ENCODE measurements around the gene DLG2.
"Not testable (repeated sequence)": the region's sequence is repeated elsewhere in the genome, so short reads cannot be mapped to it uniquely, and the experiment has no call there.

DLG2 gene

DNA sequence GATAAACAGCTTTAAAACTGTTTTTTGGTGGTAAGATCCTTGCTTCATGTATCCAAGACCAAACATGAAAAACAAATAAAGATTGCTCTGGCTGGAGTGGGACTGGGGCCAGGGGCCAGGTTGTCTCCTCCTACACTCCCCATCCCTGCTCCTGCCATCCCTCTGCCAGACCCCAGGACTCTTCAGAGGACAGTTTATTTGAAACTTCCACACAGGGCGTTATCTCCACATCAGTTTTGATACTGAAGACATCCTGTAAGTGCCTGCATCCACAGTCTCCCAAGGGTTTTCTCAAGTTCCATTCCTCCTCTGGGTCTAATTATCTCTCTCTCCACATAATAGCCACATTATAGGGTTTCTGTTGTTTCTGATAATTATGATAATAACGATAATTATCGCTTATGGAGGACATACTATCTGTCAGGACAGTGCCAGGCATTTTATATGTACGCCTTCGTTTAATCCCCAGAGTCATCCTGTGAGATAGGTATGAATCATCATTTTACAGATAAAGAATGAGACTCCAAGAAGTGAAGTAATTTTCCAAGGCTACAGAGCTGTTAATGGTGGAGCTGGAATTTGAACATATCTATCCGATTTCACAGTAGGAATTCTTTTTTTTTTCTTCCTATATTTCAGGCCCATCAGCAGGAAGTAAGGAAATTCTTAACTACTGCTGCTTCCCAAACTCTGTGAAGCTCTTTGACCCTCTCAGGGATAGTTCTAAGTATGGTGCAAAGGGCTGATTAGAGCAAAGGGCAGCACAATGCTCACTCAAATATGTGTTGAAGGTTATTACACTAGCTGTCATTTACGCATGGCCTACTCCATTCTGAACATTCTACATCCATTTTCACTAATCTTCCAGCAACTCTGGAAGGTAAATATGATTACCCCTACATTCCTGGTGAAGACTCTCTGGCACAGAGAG lies 1852.9 kb downstream of the DLG2 start:
- H3K4me3 Mint-ChIP-seq = no peak overlapping the region
- H3K27ac Mint-ChIP-seq = no peak overlapping the region
- no peaks in the 10 kb centered on the region for H3K27me3 Mint-ChIP-seq (ENCODE audit: low read depth)
- no peak for DNase-seq (ENCODE audit: low spot score)
- H3K36me3 Mint-ChIP-seq (ENCODE audit: low read depth) = no peaks in the 10 kb centered on the region
- H3K9me3 Mint-ChIP-seq = no peaks in the 10 kb centered on the region
- H3K4me1 Mint-ChIP-seq (ENCODE audit: low read depth) = no peaks in the 10 kb centered on the region

DNA sequence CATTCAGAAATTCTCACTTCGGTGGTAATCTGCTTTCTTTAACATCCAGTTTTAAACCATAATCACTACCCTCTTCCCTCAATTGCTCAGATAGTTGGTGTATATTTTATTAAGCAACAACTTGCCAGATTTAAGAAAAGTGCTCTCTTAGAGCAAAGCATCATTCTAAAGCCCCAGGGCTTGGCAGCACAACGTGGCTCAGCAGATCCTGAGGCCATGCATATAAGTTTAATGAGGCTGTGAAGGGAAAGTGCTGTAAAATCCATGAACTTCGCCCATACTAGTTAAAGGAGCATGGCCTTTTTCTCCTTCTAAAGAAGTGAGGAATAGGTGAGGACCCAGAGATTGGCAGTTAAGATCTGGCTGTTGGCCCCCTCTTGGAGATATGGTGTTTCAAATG lies 1858.7 kb downstream of the DLG2 start:
- no peaks in the 10 kb centered on the region for H3K27me3 Mint-ChIP-seq (ENCODE audit: low read depth)
- no peaks in the 10 kb centered on the region for H3K4me1 Mint-ChIP-seq (ENCODE audit: low read depth)
- H3K36me3 Mint-ChIP-seq (ENCODE audit: low read depth) = no peaks in the 10 kb centered on the region
- DNase-seq (ENCODE audit: low spot score) = no peak
- H3K9me3 Mint-ChIP-seq = no peaks in the 10 kb centered on the region
- no peak overlapping the region for H3K4me3 Mint-ChIP-seq
- no peak overlapping the region for H3K27ac Mint-ChIP-seq

DNA sequence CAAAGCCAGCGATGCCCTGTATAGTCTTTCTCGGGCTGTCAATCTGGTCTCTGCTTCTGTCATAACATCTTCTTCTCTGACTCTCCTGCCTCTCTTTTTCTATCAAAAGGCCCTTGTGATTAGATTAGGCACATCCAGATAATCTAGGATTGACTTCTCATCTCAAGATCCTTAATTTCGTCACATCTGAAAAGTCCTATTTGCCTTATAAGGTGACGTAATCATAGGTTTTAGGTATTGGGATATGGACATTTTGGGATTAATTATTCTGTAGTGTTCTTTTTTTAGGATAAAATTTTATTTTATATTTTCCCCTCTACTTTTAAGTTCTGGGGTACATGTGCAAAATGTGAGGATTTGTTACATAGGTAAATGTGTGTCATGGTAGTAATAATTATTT lies 1860.2 kb downstream of the DLG2 start:
- Mint-ChIP-seq H3K36me3 (ENCODE audit: low read depth) (no peaks in the 10 kb centered on the region), H3K27me3 (ENCODE audit: low read depth) (no peaks in the 10 kb centered on the region), H3K4me1 (ENCODE audit: low read depth) (no peaks in the 10 kb centered on the region), H3K27ac (no peak overlapping the region), H3K4me3 (no peak overlapping the region), H3K9me3 (no peaks in the 10 kb centered on the region)
- no peak for DNase-seq (ENCODE audit: low spot score)

DNA sequence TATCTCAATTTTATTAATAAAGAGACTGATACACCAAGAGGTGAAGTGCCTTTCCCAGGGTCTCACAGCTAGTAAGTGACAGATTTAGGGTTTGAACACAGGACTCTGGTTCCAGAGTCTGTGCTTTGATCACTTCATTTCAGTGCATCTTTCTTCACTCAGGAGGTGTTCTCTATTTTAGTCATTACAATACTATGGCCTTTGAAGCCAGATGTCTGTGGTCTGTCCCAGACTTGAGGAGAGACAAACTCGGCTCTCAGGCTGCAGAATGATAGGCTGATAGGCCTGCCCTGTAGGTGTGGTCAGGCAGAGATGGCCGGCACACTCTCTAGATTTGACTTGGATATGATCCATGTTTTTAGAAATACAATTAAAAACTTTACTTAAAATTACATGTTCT lies 1862.5 kb downstream of the DLG2 start:
- DNase-seq (ENCODE audit: low spot score) = no peak
- H3K9me3 Mint-ChIP-seq = no peaks in the 10 kb centered on the region
- H3K36me3 Mint-ChIP-seq (ENCODE audit: low read depth) = no peaks in the 10 kb centered on the region

GRCh38 chr11:83760932-83761331 lies 1866.2 kb downstream of the DLG2 start:
- H3K36me3 Mint-ChIP-seq (ENCODE audit: low read depth) = no peaks in the 10 kb centered on the region
- no peaks in the 10 kb centered on the region for H3K9me3 Mint-ChIP-seq
- H3K27ac Mint-ChIP-seq = no peak overlapping the region
- H3K4me1 Mint-ChIP-seq (ENCODE audit: low read depth) = no peaks in the 10 kb centered on the region
- no peak for DNase-seq (ENCODE audit: low spot score)
- H3K27me3 Mint-ChIP-seq (ENCODE audit: low read depth) = no peaks in the 10 kb centered on the region
- H3K4me3 Mint-ChIP-seq = no peak overlapping the region

More for the DNA sequence above, 1862.5 kb downstream of the DLG2 start:
- Mint-ChIP-seq H3K27me3 (ENCODE audit: low read depth) (no peaks in the 10 kb centered on the region), H3K4me1 (ENCODE audit: low read depth) (no peaks in the 10 kb centered on the region), H3K4me3 (no peak overlapping the region), H3K27ac (no peak overlapping the region)

- H3K27me3 Mint-ChIP-seq (ENCODE audit: low read depth) = no peaks in the 10 kb centered on the region
Measured at GRCh38 chr11:83759148-83759547, 1868.0 kb downstream of the DLG2 start.

DNA sequence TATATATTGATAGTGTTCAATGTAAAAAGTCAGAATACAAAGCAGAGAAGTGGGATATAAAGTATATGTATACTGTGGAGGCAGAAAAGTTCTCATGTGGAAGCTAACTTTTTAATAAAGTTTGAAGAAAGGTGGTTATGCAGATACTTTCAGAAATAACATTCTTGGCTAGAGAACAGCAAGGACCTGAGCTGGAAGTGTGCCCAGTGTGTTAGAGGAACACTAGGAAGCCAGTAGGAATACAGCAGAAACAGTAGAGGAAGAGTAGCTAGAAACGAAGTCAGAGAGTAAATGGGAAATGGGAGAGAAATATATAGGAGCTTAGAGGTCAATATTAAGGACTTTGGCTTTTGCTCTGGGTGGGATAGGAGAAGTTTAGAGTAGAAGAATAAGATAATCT lies 1876.1 kb downstream of the DLG2 start:
- Mint-ChIP-seq H3K27ac (no peak overlapping the region), H3K4me1 (ENCODE audit: low read depth) (no peaks in the 10 kb centered on the region), H3K9me3 (no peaks in the 10 kb centered on the region), H3K27me3 (ENCODE audit: low read depth) (no peaks in the 10 kb centered on the region), H3K36me3 (ENCODE audit: low read depth) (no peaks in the 10 kb centered on the region), H3K4me3 (no peak overlapping the region)
- DNase-seq (ENCODE audit: low spot score) = no peak

More at GRCh38 chr11:83759148-83759547, 1868.0 kb downstream of the DLG2 start:
- Mint-ChIP-seq H3K36me3 (ENCODE audit: low read depth) (no peaks in the 10 kb centered on the region), H3K27ac (no peak overlapping the region), H3K4me1 (ENCODE audit: low read depth) (no peaks in the 10 kb centered on the region), H3K4me3 (no peak overlapping the region), H3K9me3 (no peaks in the 10 kb centered on the region)
- DNase-seq (ENCODE audit: low spot score) = no peak

DNA sequence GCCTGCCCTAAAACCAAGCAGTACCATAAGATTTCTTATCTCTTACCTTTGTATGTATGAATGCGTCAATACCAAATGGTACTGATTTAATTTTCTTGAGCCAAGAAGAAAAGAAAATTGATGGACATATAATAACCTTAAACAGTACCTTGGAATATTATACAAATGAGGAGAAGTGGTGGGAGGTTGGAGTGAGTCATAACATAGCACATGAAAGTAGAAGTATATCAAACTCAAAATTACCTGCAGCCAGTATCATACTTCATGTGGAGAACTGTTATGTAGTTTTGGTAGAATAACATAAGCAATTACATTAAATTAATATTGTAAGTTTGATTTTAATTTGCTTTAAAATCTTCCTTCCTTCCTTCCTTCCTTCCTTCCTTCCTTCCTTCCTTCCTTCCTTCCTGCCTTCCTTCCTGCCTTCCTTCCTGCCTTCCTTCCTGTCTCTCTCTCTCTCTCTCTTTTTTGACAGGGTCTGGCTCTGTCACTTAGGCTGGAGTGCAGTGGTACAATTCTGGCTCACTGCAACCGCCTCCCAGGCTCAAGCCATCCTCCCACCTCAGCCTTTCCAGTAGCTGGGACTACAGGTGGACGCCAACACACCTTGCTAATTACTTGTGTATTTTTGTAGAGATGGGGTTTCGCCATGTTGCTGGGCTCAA lies 1880.1 kb downstream of the DLG2 start:
- no peaks in the 10 kb centered on the region for H3K36me3 Mint-ChIP-seq (ENCODE audit: low read depth)
- H3K4me1 Mint-ChIP-seq (ENCODE audit: low read depth) = no peaks in the 10 kb centered on the region
- no peak for DNase-seq (ENCODE audit: low spot score)
- no peaks in the 10 kb centered on the region for H3K9me3 Mint-ChIP-seq
- H3K27ac Mint-ChIP-seq = no peak overlapping the region
- no peak overlapping the region for H3K4me3 Mint-ChIP-seq
- H3K27me3 Mint-ChIP-seq (ENCODE audit: low read depth) = no peaks in the 10 kb centered on the region

GRCh38 chr11:83744620-83745192 lies 1882.4 kb downstream of the DLG2 start:
- Mint-ChIP-seq H3K4me3 (no peak overlapping the region), H3K4me1 (ENCODE audit: low read depth) (no peaks in the 10 kb centered on the region), H3K27me3 (ENCODE audit: low read depth) (no peaks in the 10 kb centered on the region), H3K36me3 (ENCODE audit: low read depth) (no peaks in the 10 kb centered on the region), H3K27ac (no peak overlapping the region), H3K9me3 (no peaks in the 10 kb centered on the region)
- no peak for DNase-seq (ENCODE audit: low spot score)

- Mint-ChIP-seq H3K9me3 (no peaks in the 10 kb centered on the region), H3K36me3 (ENCODE audit: low read depth) (no peaks in the 10 kb centered on the region)
Measured at GRCh38 chr11:83736684-83737083, 1890.5 kb downstream of the DLG2 start.

GRCh38 chr11:83734120-83734519 lies 1893.0 kb downstream of the DLG2 start:
- H3K36me3 Mint-ChIP-seq (ENCODE audit: low read depth) = no peaks in the 10 kb centered on the region
- no peaks in the 10 kb centered on the region for H3K4me1 Mint-ChIP-seq (ENCODE audit: low read depth)
- no peaks in the 10 kb centered on the region for H3K9me3 Mint-ChIP-seq
- no peak for DNase-seq (ENCODE audit: low spot score)
- peaks cover 3% of the 10 kb centered on the region for H3K27me3 Mint-ChIP-seq (ENCODE audit: low read depth)
- no peak overlapping the region for H3K4me3 Mint-ChIP-seq
- H3K27ac Mint-ChIP-seq = no peak overlapping the region

More at GRCh38 chr11:83736684-83737083, 1890.5 kb downstream of the DLG2 start:
- no peak for DNase-seq (ENCODE audit: low spot score)
- Mint-ChIP-seq H3K27me3 (ENCODE audit: low read depth) (peaks cover 3% of the 10 kb centered on the region), H3K4me3 (no peak overlapping the region), H3K4me1 (ENCODE audit: low read depth) (no peaks in the 10 kb centered on the region), H3K27ac (no peak overlapping the region)

DNA sequence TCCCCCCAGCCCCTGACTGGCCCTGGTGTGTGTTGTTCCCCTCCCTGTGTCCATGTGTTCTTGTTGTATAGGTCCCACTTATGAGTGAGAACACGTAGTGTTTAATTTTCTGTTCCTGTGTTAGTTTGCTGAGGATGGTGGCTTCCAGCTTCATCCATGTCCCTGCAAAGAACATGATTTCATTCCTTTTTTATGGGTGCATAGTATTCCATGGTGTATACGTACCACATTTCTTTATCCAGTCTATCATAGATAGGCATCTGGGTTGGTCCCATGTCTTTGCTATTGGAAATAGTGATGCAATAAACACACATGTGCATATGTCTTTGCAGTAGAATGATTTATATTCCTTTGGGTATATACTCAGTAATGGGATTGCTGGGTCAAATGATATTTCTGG lies 1895.9 kb downstream of the DLG2 start:
- H3K4me3 Mint-ChIP-seq; H3K27ac Mint-ChIP-seq; H3K36me3 Mint-ChIP-seq (ENCODE audit: low read depth); H3K9me3 Mint-ChIP-seq; DNase-seq (ENCODE audit: low spot score); H3K4me1 Mint-ChIP-seq (ENCODE audit: low read depth); H3K27me3 Mint-ChIP-seq (ENCODE audit: low read depth): not testable (repeated sequence)

DNA sequence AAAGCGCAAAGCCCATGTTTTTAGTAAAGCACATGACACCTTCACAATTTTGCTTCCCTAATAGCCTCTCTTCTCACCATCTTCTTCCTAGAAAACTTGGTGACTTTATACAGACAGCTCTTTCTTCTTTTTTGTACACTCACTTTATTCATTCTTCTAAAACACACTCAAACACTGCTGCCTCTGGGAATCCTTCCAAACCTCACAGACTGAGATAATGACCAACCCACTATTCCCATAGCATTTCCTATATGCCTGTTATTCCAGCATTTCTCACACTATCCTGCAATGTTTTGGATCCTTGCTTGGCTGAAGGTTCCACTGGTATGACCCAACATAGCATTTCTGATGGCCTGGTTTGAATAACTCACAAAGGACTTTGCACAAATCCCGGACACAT lies 1898.9 kb downstream of the DLG2 start:
- peaks cover 16% of the 10 kb centered on the region for H3K27me3 Mint-ChIP-seq (ENCODE audit: low read depth)
- DNase-seq (ENCODE audit: low spot score) = no peak
- no peaks in the 10 kb centered on the region for H3K36me3 Mint-ChIP-seq (ENCODE audit: low read depth)
- peaks cover 3% of the 10 kb centered on the region for H3K4me1 Mint-ChIP-seq (ENCODE audit: low read depth)
- H3K4me3 Mint-ChIP-seq = no peak overlapping the region
- H3K9me3 Mint-ChIP-seq = no peaks in the 10 kb centered on the region
- H3K27ac Mint-ChIP-seq = no peak overlapping the region

GRCh38 chr11:83727251-83727650 lies 1899.9 kb downstream of the DLG2 start:
- no peak for DNase-seq (ENCODE audit: low spot score)
- Mint-ChIP-seq H3K9me3 (no peaks in the 10 kb centered on the region), H3K4me3 (no peak overlapping the region)

More at GRCh38 chr11:83727251-83727650, 1899.9 kb downstream of the DLG2 start:
- Mint-ChIP-seq H3K27me3 (ENCODE audit: low read depth) (peaks cover 16% of the 10 kb centered on the region), H3K27ac (no peak overlapping the region), H3K36me3 (ENCODE audit: low read depth) (no peaks in the 10 kb centered on the region), H3K4me1 (ENCODE audit: low read depth) (peaks cover 3% of the 10 kb centered on the region)

All from T-helper 2 cell treated with Interferon-gamma antibody and Interleukin-4, amounts not matched to agents 5 μg/mL and 100 μg/mL, for 36 hours (primary cell).